OCI-LY7 (cell line): Measurements from ENCODE around the gene FCAMR. TPM values are rescaled to one million over a fixed set of nuclear protein-coding genes. Genes with fewer than 3 reads are reported as not detected.
A peak's percentile ranks its signal among the peaks of the same experiment; 100 is the strongest.

Source experiments
- BruUV-seq: library from RNA; stranded (reverse); fragments of 400-500 nt; replicated peaks from 2 replicates; lab custom pipeline; 2021; lab: Mats Ljungman, UMichigan
- CTCF ChIA-PET: fragments of 300-600 bp; sonication (Branson Sonifier 250); formaldehyde crosslinking; loops from one replicate; lab custom pipeline; 2022; ENCODE audit warnings: antibody characterized with exemption; ENCODE audit not compliant: unreplicated experiment; lab: Charles Lee
- POLR2A ChIA-PET: fragments of 300-600 bp; sonication (Branson Sonifier 250); formaldehyde crosslinking; loops from one replicate; lab custom pipeline; 2022; ENCODE audit warnings: antibody characterized with exemption; lab: Charles Lee
- DNase-seq: peaks from one replicate; pipeline ENCODE4 v3.0.0-alpha.2; 2015; ENCODE audit warnings: low spot score
- H2AFZ ChIP-seq: fragments of 200-600 bp; sonication (generic), shearing (Covaris generic); 2 replicates; pipeline ENCODE4 v1.6.1; 2014; ENCODE audit warnings: mild to moderate bottlenecking, antibody characterized with exemption, low read length, moderate library complexity
- H3K27ac ChIP-seq: fragments of 200-600 bp; sonication (generic); 2 replicates; pipeline ENCODE4 v1.5.1; 2014; ENCODE audit warnings: mixed run types, low read depth, mild to moderate bottlenecking, moderate library complexity, low read length, inconsistent platforms; ENCODE audit not compliant: poor library complexity, severe bottlenecking
- H3K36me3 ChIP-seq: fragments of 200-600 bp; sonication (generic); 2 replicates; pipeline ENCODE4 v1.6.1; 2014; ENCODE audit warnings: mild to moderate bottlenecking, antibody characterized with exemption, low read length, moderate library complexity, mixed read lengths; ENCODE audit not compliant: insufficient read depth
- H3K4me1 ChIP-seq: fragments of 200-600 bp; sonication (generic); 2 replicates; pipeline ENCODE4 v1.5.1; 2014; ENCODE audit warnings: mild to moderate bottlenecking, low read length; ENCODE audit not compliant: insufficient read depth, poor library complexity, severe bottlenecking
- H3K4me2 ChIP-seq: fragments of 200-600 bp; sonication (generic); 2 replicates; pipeline ENCODE4 v1.6.1; 2014; ENCODE audit warnings: mild to moderate bottlenecking, low read length
- H3K4me3 ChIP-seq: fragments of 200-600 bp; sonication (generic); 2 replicates; pipeline ENCODE4 v1.5.1; 2014; ENCODE audit warnings: mild to moderate bottlenecking, low read depth, low read length; ENCODE audit not compliant: poor library complexity, severe bottlenecking
- H3K79me2 ChIP-seq: fragments of 200-600 bp; sonication (generic); 2 replicates; pipeline ENCODE4 v1.6.1; 2016; ENCODE audit warnings: low read depth, mild to moderate bottlenecking, low read length, moderate library complexity, mixed read lengths; ENCODE audit not compliant: insufficient read depth
- H3K9me2 ChIP-seq: fragments of 200-600 bp; sonication (generic); 2 replicates; pipeline ENCODE4 v1.6.1; 2016; ENCODE audit warnings: mild to moderate bottlenecking, low read length, mixed read lengths; ENCODE audit not compliant: insufficient read depth
- H3K9me3 ChIP-seq: fragments of 200-600 bp; sonication (generic); 2 replicates; pipeline ENCODE4 v1.6.1; 2014; ENCODE audit warnings: mild to moderate bottlenecking, mixed run types, low read length, mixed read lengths
- H4K20me1 ChIP-seq: fragments of 200-600 bp; sonication (generic); 2 replicates; pipeline ENCODE4 v1.6.1; 2014; ENCODE audit warnings: mild to moderate bottlenecking, antibody characterized with exemption, low read length, moderate library complexity, mixed read lengths; ENCODE audit not compliant: insufficient read depth
- EZH2phosphoT487 ChIP-seq: fragments of 200-600 bp; sonication (generic); IDR thresholded peaks from 2 replicates; pipeline ENCODE4 v1.6.1; 2018; ENCODE audit warnings: low read depth, borderline replicate concordance, mild to moderate bottlenecking, mixed run types, antibody characterized with exemption, low read length, moderate library complexity, mixed read lengths
- intact Hi-C: fragments of 100-400 bp; cut with micrococcal nuclease; formaldehyde crosslinking; loops from one replicate; pipeline ENCODE4 v1.10.0; 2022; ENCODE audit not compliant: unreplicated experiment
- total RNA-seq, 2 experiments: library from RNA; depleted of rRNA in 1 of 2; stranded (reverse); fragments of >200 nt in 1 of 2; shearing (Covaris generic) in 1 of 2; gene quantifications; 2 replicates each; pipeline ENCODE4 v1.2.3, GENCODE V29; 2014 to 2022
- TF ChIP-seq, protein P1 (sequence below): fragments of 200-600 bp; sonication (generic); conservative IDR thresholded peaks from 2 replicates; pipeline ENCODE4 v1.5.1; 2014; ENCODE audit warnings: mild to moderate bottlenecking, antibody characterized with exemption, low read length, moderate library complexity, mixed read lengths

FCAMR gene
- total RNA-seq, 2 experiments from 2014 or later, result not detected

DNA sequence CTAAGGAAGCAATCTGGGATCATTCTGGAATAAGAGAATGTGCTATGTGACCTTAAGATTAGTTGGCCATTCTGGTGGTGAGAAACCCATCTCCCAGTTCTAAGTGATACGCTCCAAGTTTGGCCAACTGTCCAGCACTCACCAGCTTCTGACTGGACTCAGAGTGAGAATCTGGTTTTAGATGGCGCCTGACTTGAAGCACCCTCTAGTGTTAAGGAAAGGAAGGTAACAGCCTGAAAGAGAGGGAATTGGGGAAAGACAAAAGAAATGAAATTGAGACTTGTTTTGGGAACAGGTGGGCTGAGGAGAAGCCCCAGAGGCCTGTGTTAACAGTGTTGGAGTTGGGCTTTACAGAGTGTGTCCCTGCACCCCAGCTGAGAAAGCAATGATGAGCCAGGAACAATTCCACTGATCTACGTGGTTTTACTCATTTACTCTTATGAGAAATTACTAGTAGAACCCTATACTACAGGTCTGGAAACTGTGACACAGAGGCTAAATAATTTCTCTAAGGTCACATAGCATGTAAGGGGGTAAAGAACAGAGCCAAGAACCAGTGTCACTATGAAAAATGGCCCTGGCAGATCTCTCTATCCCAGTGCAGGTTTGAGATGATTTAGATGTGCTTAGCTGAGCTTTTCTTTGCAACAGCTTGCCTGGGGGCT lies 9.3 kb upstream of the FCAMR start:
- Histone ChIP-seq H3K36me3 (no peaks in the 10 kb centered on the region), H3K4me1 (no peaks in the 10 kb centered on the region), H3K4me2 (no peak overlapping the region), H3K79me2 (no peaks in the 10 kb centered on the region), H3K9me2 (no peaks in the 10 kb centered on the region), H3K27ac (no peak overlapping the region), H3K9me3 (no peaks in the 10 kb centered on the region), H2AFZ (no peak overlapping the region), H3K4me3 (no peak overlapping the region), H4K20me1 (no peaks in the 10 kb centered on the region)
- TF ChIP-seq EZH2phosphoT487, result no peak
- TF ChIP-seq, protein P1, sequence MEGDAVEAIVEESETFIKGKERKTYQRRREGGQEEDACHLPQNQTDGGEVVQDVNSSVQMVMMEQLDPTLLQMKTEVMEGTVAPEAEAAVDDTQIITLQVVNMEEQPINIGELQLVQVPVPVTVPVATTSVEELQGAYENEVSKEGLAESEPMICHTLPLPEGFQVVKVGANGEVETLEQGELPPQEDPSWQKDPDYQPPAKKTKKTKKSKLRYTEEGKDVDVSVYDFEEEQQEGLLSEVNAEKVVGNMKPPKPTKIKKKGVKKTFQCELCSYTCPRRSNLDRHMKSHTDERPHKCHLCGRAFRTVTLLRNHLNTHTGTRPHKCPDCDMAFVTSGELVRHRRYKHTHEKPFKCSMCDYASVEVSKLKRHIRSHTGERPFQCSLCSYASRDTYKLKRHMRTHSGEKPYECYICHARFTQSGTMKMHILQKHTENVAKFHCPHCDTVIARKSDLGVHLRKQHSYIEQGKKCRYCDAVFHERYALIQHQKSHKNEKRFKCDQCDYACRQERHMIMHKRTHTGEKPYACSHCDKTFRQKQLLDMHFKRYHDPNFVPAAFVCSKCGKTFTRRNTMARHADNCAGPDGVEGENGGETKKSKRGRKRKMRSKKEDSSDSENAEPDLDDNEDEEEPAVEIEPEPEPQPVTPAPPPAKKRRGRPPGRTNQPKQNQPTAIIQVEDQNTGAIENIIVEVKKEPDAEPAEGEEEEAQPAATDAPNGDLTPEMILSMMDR, result peak; percentile 74
- POLR2A ChIA-PET, result no interaction called here
- CTCF ChIA-PET, result interaction anchor here (1.1 kb wide), 1 partner anchor 348 kb away, joined by 3 read pairs; no protein-coding TSS in a partner anchor
- intact Hi-C loops, result loop anchor here (5.0 kb wide), 3 partner anchors 52 to 247 kb away; partner anchors contain the start of gene IL20
- peak; percentile 13 for DNase-seq
- BruUV-seq, result no TSS peak

DNA sequence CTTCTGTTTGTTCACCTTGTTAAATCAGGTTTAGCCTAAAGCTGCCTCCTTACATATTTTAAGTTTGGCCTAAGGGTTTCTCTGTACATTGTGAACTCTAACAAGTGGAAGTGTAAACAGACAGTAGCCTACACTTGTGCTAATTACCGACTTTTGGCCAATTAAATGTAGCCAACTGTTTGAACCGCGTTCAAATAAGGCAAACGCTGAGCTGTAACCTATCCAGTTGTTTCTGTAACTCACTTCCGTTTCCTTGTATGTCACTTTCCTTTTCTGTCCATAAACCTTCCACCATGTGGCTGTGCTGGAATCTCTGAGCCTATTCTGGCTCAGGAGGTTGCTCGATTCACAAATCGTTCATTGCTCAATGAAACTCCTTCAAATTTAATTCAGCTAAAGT lies 8.0 kb upstream of the FCAMR start:
- CTCF ChIA-PET, result no interaction called here
- no peaks in the 10 kb centered on the region for H3K9me3 ChIP-seq
- no peak overlapping the region for H3K4me2 ChIP-seq
- no peak overlapping the region for H2AFZ ChIP-seq
- H3K36me3 ChIP-seq, result no peaks in the 10 kb centered on the region
- no peak overlapping the region for H3K27ac ChIP-seq
- POLR2A ChIA-PET, result interaction anchor here (0.8 kb wide), 1 partner anchor 25 kb away, joined by 3 read pairs; no protein-coding TSS in a partner anchor
- no peaks in the 10 kb centered on the region for H3K9me2 ChIP-seq
- BruUV-seq, result no TSS peak
- H3K4me3 ChIP-seq, result no peak overlapping the region
- no peaks in the 10 kb centered on the region for H3K79me2 ChIP-seq
- no peak for DNase-seq
- intact Hi-C loops, result no loop called here
- TF ChIP-seq EZH2phosphoT487, result no peak
- TF ChIP-seq, protein P1, result no peak
- H3K4me1 ChIP-seq, result no peaks in the 10 kb centered on the region
- H4K20me1 ChIP-seq, result no peaks in the 10 kb centered on the region

DNA sequence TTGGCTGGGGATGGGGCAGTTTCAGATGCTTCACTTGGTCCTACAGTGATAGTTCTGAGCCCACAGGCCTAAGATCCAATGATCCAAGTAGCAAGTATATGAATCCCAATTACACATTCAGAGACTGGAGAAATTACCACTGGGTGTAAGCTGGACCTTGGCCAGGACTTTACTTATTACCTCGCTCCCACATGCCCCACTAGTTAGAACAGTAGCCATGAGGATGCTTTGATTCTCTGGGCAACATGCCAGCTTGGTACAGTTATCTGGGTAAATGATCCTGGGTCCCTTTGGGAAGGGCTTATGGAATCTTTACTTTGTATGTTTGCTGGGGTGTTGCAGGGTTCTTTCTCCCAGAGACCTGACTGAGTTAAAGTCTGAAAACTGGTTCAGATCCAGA lies 5.0 kb upstream of the FCAMR start:
- POLR2A ChIA-PET, result interaction anchor here (1.1 kb wide), 1 partner anchor 15 kb away, joined by 3 read pairs; no protein-coding TSS in a partner anchor
- CTCF ChIA-PET, result no interaction called here
- DNase-seq, result no peak
- no peaks in the 10 kb centered on the region for H4K20me1 ChIP-seq
- H3K4me2 ChIP-seq, result no peak overlapping the region
- H3K4me3 ChIP-seq, result no peak overlapping the region
- H3K9me2 ChIP-seq, result no peaks in the 10 kb centered on the region
- H3K4me1 ChIP-seq, result no peaks in the 10 kb centered on the region
- no peaks in the 10 kb centered on the region for H3K79me2 ChIP-seq
- BruUV-seq, result no TSS peak
- intact Hi-C loops, result no loop called here
- TF ChIP-seq, protein P1, result no peak
- no peak for TF ChIP-seq EZH2phosphoT487
- no peak overlapping the region for H2AFZ ChIP-seq
- H3K9me3 ChIP-seq, result no peaks in the 10 kb centered on the region
- no peak overlapping the region for H3K27ac ChIP-seq
- H3K36me3 ChIP-seq, result no peaks in the 10 kb centered on the region
